NCI-H524 (cell line): ENCODE results near the gene KIF14.
"Not testable (repeated sequence)": the region's sequence is repeated elsewhere in the genome, so short reads cannot be mapped to it uniquely, and the experiment has no call there.

Source experiments
- DNase-seq, 2 experiments: peaks; one replicate each; lab custom pipeline; 2025; lab: John Stamatoyannopoulos, UW

The KIF14 gene

GRCh38 chr1:200546577-200546976, 74.0 kb downstream of the KIF14 start:
- no peak for DNase-seq

DNA sequence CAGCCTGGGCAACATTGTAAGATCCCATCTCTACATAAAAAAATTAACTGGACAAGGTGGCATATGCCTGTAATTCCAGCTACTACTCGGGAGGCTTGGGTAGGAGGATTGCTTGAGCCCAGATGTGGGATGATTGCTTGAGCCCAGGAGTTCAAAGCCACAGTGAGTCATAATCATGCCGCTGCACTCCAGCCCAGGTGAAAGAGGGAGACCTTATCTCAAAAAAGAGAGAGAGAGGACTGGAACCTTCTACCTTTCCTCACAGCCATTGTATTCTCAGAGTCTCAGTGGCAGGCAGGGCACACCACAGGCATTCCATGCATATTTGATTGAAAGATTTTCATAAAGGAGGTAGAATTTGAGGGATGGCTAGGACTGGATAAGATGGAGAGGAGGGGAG, 78.4 kb downstream of the KIF14 start:
- no peak for DNase-seq

DNA sequence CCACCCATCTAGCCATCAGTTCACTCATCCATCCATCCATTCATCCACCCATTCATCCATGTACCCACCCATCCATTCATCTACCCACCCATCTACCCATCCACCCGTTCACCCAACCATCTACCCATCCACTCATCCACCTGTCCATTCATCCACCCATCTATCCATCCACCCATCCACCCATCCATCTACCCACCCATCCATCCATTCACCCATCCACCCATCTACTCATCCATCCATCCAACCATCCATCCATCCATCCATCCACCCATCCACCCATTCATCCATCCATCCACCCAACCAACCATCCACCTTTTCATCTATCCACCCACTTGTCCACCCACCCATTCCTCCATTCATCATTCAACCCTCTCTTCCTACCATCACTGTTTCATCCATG, 80.3 kb downstream of the KIF14 start:
- no peak for DNase-seq

GRCh38 chr1:200538179-200538578, 82.4 kb downstream of the KIF14 start:
- DNase-seq = no peak

DNA sequence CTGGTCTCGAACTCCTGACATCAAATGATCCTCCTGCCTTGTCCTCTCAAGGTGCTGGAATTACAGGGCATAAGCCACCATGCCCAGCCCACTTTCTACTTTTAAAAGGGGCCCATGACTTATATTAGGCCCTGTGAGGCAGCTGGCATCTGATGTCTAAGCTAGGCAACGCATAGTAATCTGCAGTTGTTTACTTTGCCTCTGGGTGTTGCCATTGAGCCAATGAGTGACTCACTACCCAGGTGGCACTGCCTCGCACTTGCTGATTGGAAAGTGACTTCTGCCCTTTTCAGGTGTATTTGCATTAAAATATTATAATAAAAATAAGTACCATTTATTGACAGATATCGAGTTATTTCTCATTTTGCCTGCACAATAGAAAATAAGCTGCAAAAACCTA, 84.9 kb downstream of the KIF14 start:
- DNase-seq = peak; percentile 38 to 53

DNA sequence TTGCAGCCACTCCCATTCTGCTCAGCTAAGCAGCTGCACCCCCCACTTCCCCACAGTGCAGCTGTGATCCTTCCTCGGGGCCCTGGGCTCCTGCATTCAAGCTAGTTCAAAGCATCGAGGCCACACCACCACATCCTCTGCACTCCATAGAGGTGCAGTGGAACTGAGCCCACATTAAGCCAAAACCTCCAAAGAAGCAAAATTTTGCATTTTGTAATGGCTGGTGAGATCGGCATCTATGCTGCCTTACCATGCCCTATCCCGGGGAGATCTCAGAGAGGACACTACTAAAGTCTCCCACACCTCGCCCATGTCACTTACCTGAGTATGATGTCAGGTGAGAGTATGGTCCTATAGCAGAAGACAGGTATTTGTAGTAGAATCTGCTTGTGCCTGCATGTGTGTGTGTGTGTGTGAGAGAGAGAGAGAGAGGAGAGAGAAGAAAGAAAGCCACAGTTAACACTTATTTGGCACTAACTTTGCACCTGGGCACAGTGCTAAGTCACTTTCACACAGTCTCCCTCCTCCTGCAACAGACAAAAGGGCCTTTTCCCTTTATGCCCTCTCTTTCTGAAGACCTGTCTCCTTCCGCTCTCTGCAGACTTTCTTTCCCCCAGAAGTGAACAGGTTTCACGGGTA, 89.8 kb downstream of the KIF14 start:
- no peak for DNase-seq

DNA sequence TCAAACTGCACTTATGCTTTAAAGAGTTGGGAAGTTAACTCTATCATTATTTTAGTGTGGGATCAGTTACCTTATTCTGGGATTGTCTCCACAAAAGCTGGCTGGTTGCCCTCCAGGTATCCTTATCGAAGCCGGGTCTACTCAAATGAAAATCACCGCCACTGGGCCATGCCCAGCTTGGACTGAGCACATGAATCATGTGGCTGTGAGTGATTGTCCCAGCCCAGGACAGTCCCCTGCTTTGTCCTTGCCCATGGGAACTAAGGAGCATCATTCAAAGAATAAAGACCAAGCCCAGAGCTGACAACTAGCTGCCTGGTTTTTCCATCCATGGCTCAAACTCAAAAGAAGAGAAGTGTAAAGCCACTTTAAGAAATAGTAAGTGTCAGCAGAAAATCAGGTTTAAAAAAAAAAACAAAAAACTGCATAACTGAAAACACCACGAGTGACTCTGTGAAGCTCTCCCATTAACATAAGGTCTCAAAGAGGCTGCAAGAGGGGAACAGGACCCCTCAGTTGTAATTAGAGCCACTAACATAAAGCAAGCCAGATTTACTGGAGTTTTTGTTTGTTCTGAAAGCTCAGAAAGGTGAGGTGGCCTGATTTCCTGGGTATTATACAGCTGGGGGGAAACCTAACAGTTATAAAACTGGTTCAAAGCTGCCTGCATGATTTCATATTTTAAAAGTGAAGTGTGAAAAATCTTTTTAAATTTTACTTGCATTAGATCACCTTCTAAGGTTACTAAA, 91.5 kb downstream of the KIF14 start:
- DNase-seq = no peak

DNA sequence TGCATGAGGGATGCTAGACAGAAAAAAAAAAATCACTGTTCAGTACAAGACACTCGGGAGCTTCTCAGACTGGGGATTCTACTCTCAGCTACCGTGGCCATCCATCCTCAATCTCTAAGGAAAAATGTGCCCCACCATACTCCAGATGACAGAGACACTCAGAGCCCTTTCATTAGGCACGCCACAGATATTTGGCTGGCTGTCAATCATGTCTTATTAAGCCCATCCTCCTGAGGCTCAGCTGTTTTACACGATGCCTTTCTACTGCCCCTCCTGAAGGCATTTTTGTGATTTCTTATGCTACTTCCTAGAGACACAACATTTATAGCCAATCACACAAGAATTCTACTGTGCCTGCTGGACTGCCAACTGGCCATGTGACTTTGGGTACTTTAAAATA, 92.9 kb downstream of the KIF14 start:
- DNase-seq = no peak

- no peak for DNase-seq
These were observed 93.6 kb downstream of the KIF14 start for GRCh38 chr1:200526709-200527612.

- DNase-seq = no peak
These were observed 95.2 kb downstream of the KIF14 start for GRCh38 chr1:200525090-200525987.

DNA sequence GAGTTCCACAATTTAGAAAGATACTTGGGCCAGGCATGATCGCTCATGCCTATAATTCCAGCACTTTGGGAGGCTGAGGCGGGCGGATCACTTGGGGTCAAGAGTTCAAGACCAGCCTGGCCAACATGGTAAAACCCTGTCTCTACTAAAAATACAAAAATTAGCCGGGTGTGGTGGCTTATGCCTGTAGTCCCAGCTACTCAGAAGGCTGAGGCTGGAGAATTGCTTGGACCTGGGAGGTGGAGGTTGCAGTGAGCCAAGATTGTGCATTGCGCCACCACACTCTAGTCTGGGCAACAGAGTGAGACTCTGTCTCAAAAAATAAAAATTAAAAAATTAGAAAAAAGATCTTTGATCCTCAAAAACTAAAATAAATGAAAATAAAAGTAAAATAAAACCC, 96.0 kb downstream of the KIF14 start:
- DNase-seq = not testable (repeated sequence)

GRCh38 chr1:200524092-200524491, 96.5 kb downstream of the KIF14 start:
- no peak for DNase-seq

GRCh38 chr1:200520735-200521134, 99.8 kb downstream of the KIF14 start:
- DNase-seq = no peak

DNA sequence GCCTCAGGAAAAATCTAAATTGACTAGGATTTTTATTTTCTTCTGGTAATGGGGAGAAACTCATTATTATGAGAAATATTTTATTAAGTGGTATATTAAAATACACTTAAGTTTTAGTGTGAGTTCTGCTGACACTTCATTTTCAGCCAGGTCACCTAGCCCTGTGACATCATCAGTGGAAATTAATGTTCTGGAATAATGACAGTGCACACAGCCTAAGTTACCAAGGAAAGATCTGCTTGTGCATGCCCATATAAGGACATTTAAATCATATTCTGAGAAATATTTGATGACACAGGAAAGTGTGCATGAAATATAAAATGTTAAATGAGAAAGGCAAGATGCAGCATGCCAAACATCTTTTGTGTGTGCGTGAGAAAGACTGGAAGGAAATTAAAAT, 102.0 kb downstream of the KIF14 start:
- DNase-seq = no peak

- no peak for DNase-seq
These were observed 108.4 kb downstream of the KIF14 start for GRCh38 chr1:200512191-200512590.

DNA sequence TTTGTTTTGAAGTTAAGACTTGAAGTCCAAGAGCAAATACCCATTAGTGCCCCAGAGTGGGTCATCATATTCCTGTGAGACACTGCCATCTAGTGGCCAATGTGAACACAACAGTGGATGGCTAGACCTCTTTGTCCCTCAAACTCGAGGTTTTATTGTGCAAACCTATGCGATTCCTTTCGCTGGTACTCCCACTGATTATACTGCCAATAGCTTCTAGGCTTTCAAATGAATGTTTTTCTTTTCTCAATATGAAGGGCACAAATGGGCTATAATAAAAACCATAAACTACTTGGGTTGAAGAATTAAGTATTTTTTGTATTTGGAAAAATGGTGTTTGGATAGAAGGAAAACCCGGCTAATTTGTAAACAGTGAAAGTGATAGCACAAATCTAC, 110.3 kb downstream of the KIF14 start:
- DNase-seq = peak; percentile 13 to 80

GRCh38 chr1:200506471-200506870, 114.1 kb downstream of the KIF14 start:
- DNase-seq = no peak

GRCh38 chr1:200505257-200505656, 115.3 kb downstream of the KIF14 start:
- no peak for DNase-seq
